GM10266 (cell line): ENCODE data around the gene DOK7.

Experiments
- DNase-seq: peaks from one replicate; pipeline ENCODE4 v3.0.0; 2012; ENCODE audit errors: extremely low spot score
- TF ChIP-seq, protein P1 (sequence below): IDR thresholded peaks from 2 replicates; pipeline ENCODE4 v1.5.1; 2012; ENCODE audit warnings: mild to moderate bottlenecking, low read depth; ENCODE audit not compliant: control insufficient read depth, insufficient read depth; ENCODE audit errors: missing control alignments

The DOK7 gene

DNA sequence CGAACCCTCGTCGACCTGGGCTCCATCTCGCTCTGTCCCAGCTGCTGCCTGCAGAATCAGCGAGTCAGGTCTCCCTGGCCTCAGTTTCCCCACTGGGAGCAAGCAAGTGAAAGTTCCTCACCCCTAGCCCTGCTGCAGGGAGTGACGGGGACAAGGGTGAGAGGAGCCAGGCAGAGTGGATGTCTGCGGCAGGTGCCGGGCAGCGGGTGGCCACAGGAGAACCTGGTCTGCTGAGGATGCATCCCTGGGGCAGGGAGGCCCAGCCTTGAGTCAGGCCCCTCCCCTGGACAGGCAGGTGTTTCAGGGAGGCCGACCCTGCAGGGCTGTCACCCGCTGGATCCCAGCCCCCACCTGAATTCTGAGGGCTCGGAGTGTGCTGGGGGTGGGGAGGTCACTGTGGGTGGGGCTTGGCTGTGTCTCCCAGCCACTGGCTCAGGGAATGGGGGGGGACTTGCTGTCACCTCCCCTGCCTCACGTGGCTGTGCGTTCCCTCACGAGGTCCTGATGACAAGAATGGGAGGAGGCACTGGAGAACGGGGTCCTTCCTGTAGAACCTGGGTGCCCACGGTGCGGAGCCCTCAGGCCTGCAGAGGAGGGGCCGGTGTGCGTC is 35.9 kb downstream of the DOK7 start:
- DNase-seq, result no peak
- TF ChIP-seq, protein P1, sequence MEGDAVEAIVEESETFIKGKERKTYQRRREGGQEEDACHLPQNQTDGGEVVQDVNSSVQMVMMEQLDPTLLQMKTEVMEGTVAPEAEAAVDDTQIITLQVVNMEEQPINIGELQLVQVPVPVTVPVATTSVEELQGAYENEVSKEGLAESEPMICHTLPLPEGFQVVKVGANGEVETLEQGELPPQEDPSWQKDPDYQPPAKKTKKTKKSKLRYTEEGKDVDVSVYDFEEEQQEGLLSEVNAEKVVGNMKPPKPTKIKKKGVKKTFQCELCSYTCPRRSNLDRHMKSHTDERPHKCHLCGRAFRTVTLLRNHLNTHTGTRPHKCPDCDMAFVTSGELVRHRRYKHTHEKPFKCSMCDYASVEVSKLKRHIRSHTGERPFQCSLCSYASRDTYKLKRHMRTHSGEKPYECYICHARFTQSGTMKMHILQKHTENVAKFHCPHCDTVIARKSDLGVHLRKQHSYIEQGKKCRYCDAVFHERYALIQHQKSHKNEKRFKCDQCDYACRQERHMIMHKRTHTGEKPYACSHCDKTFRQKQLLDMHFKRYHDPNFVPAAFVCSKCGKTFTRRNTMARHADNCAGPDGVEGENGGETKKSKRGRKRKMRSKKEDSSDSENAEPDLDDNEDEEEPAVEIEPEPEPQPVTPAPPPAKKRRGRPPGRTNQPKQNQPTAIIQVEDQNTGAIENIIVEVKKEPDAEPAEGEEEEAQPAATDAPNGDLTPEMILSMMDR, result no peak

DNA sequence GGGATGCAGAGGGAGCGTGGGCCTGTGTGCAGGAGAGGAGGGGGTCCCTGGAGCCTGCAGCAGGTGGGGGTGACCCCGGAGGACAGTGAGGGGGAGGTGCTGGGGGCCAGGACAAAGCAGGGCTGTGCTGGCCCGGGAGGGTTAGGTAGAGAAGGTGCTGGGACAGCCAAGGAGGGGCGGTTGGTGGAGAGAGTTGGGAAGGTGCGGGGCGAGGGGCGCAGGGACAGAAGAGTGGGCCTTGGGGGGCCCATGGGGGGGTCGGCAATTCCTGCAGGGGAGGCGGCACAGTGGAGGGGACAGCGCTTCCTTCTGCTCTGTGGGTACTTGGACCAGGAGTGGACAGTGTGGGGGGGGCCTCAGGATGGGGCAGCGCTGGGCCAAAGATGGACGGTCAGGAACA is 36.6 kb downstream of the DOK7 start:
- DNase-seq, result no peak

DNA sequence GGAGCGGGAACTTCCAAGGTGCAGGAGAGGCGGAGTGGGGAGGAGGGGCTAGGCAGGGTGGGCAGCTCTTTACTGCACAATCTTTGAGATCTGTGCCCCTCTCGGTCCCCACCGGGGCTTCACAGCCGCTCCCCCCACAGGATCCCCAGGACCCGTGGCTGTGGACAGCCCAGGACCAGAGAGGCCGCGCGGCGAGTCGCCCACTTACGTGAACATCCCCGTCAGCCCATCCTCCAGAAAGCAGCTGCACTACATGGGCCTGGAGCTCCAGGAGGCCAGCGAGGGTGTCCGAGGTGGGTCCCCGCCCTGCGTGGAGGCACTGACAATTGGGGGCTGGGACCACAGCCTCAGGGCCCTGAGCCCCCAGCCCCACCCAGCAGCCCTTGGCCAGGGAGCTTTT is 37.0 kb downstream of the DOK7 start:
- no peak for DNase-seq
- TF ChIP-seq, protein P1, result no peak

More for the DNA sequence above, 36.6 kb downstream of the DOK7 start:
- TF ChIP-seq, protein P1, result no peak

DNA sequence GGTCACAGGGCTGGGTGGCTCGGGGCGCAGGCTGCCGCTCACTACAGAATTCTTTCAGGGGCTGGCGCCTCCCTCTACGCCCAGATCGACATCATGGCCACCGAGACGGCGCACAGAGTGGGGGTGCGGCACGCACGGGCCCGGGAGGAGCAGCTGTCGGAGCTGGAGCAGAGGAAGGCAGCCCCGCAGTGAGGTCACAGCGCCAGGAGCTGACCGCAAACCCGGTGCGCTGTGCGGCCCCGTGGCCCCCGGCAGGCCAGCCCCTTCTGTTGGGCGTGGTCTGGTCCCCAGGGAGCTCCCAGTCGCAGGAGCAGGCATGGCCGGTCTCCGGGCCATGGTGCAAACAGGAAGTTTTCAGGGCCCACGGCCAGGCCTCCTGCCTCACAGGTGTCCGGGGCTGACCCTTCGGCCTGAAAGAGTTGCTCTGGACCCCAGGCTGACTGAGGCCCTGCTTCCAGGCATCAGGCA is 37.6 kb downstream of the DOK7 start:
- TF ChIP-seq, protein P1, result no peak
- no peak for DNase-seq

DNA sequence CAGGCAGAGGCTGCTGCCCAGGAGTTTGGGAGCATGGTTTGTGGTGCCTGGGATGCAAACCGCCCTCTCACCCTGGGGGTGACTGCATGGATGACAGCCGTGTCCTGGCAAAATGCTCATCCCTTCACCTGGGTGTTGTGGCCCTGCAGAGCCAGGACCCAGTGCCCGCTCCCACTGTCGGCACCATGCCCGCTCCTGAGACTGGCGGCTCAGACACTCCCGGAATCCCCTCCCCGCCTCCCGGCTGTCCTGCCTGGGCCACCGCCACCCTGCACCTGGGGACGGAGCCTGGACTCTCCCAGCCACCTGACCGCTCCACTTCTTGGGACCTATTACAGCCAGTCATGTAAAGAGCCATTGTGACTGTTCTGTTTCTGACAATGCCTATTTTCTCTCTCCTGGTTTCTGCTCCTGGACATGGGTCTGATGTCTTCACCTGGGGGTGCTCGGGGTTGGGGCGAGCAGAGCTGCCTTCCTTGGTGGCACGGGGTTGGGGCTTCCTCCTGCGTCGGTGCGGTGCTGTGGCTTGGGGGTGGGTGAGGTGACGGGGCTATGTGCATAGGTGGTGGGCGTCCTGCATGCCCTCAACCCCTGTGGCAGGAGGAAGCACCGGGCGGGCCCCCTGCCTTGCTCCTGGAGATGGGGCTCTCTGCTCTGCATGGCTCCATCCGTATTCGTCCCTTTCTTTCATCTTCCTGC is 38.2 kb downstream of the DOK7 start:
- TF ChIP-seq, protein P1, result no peak
- DNase-seq, result no peak

DNA sequence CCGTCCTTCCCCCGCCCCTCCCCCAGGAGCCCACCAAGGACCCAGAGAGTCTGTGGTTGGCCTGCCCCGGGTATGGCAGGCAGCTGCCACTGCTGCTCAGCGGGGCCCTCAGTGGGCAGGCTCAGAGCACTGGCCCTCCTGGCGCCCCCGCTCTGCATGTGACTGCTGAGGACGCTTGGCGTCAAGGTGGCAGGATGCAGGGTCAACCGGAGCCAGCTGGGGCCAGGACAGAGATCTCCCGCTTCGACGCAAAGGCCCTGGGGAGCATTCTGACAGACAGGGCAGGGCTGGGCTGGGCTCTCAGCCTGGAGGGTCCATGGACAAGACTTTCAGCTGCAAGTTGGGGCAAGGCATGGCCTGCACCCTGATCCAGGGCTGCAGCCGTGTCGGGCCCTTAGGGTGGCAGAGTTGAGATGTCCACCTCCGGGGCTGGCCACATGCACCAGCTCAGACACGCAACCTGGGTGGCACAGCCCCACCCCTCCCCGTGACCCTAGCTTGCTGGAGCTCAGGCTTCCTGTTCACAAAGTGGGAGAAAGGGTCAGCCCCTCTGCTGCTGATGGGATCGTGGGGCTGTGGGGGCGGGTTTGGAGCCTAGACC is 38.8 kb downstream of the DOK7 start:
- DNase-seq, result no peak
- TF ChIP-seq, protein P1, result no peak
